SK-N-SH treated with all-trans-retinoic acid at 6 μM for 48 hours (cell line): ENCODE results near the gene TRABD2B.

Experiments used
- ARNTL ChIP-seq: fragments of 450-650 bp; formaldehyde crosslinking; IDR thresholded peaks from 2 replicates; pipeline ENCODE4 v1.5.0; 2020; ENCODE audit warnings: low read depth, mild to moderate bottlenecking, moderate library complexity, borderline replicate concordance
- OSR1 ChIP-seq: fragments of 250-450 bp; sonication (Bioruptor Pico); IDR thresholded peaks from 2 replicates; pipeline ENCODE4 v1.8.0; 2022; ENCODE audit warnings: moderate library complexity, mild to moderate bottlenecking, inconsistent platforms
- RARB ChIP-seq: fragments of 250-450 bp; sonication (Bioruptor Pico); IDR thresholded peaks from 2 replicates; pipeline ENCODE4 v1.8.0; 2021; ENCODE audit warnings: mild to moderate bottlenecking, moderate library complexity
- SNAI2 ChIP-seq: fragments of 250-450 bp; sonication (Bioruptor Pico); IDR thresholded peaks from 2 replicates; pipeline ENCODE4 v1.5.0; 2020; ENCODE audit warnings: mild to moderate bottlenecking, moderate library complexity
- TOX ChIP-seq: fragments of 250-450 bp; sonication (Bioruptor Pico); IDR thresholded peaks from 2 replicates; pipeline ENCODE4 v1.8.0; 2021; ENCODE audit warnings: mild to moderate bottlenecking, moderate library complexity, borderline replicate concordance
- ZFP30 ChIP-seq: fragments of 450-650 bp; formaldehyde crosslinking; IDR thresholded peaks from 2 replicates; pipeline ENCODE4 v1.5.0; 2022; ENCODE audit warnings: mild to moderate bottlenecking, moderate library complexity
- ZNF565 ChIP-seq: fragments of 450-650 bp; formaldehyde crosslinking; conservative IDR thresholded peaks from 2 replicates; pipeline ENCODE4 v1.5.0; 2020; ENCODE audit warnings: low read depth, mild to moderate bottlenecking, moderate library complexity
- ZNF70 ChIP-seq: fragments of 450-650 bp; formaldehyde crosslinking; IDR thresholded peaks from 2 replicates; pipeline ENCODE4 v1.5.0; 2020; ENCODE audit warnings: mild to moderate bottlenecking, moderate library complexity
- TF ChIP-seq, protein P1 (sequence below): fragments of 250-450 bp; sonication (Bioruptor Pico); IDR thresholded peaks from 2 replicates; pipeline ENCODE4 v1.5.1; 2020; ENCODE audit warnings: low read depth, mild to moderate bottlenecking, moderate library complexity
- TF ChIP-seq, protein P2 (sequence below): fragments of 250-450 bp; sonication (Bioruptor Pico); IDR thresholded peaks from 2 replicates; pipeline ENCODE4 v1.8.0; 2020; ENCODE audit warnings: mild to moderate bottlenecking, moderate library complexity, borderline replicate concordance

DNA sequence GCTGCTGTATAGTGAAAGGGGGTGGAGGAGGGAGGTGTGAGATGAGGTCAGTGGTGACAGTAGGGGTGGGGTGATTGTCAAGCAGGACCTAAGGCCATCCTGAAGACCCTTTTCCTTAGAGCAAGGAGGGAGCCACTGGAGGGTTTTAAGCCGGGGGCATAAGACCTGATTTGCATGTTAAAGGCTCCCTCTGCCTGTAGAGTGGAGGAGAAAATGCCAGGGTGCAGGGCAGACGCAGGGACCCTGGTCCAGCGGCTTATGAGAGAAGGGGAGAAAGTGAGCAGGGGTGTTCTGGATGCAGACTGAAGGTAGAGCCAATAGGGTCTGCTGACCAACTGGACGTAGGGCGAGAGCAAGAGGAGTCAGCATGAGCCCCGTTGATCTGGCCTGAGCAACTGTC lies 154.1 kb downstream of the TRABD2B start:
- TF ChIP-seq SNAI2 (CRISPR knock-in tag) (no peak), ARNTL (CRISPR knock-in tag) (no peak), ZNF70 (CRISPR knock-in tag) (no peak), RARB (CRISPR knock-in tag) (no peak), TOX (no peak), OSR1 (CRISPR knock-in tag) (no peak), ZNF565 (CRISPR knock-in tag) (no peak), ZFP30 (CRISPR knock-in tag) (no peak)
- TF ChIP-seq, protein P1, sequence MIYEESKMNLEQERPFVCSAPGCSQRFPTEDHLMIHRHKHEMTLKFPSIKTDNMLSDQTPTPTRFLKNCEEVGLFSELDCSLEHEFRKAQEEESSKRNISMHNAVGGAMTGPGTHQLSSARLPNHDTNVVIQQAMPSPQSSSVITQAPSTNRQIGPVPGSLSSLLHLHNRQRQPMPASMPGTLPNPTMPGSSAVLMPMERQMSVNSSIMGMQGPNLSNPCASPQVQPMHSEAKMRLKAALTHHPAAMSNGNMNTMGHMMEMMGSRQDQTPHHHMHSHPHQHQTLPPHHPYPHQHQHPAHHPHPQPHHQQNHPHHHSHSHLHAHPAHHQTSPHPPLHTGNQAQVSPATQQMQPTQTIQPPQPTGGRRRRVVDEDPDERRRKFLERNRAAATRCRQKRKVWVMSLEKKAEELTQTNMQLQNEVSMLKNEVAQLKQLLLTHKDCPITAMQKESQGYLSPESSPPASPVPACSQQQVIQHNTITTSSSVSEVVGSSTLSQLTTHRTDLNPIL (CRISPR knock-in tag): no peak
- TF ChIP-seq, protein P2, sequence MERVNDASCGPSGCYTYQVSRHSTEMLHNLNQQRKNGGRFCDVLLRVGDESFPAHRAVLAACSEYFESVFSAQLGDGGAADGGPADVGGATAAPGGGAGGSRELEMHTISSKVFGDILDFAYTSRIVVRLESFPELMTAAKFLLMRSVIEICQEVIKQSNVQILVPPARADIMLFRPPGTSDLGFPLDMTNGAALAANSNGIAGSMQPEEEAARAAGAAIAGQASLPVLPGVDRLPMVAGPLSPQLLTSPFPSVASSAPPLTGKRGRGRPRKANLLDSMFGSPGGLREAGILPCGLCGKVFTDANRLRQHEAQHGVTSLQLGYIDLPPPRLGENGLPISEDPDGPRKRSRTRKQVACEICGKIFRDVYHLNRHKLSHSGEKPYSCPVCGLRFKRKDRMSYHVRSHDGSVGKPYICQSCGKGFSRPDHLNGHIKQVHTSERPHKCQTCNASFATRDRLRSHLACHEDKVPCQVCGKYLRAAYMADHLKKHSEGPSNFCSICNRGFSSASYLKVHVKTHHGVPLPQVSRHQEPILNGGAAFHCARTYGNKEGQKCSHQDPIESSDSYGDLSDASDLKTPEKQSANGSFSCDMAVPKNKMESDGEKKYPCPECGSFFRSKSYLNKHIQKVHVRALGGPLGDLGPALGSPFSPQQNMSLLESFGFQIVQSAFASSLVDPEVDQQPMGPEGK (CRISPR knock-in tag): no peak
